Ramos (cell line): ENCODE data around the gene MTHFD1L.

Source experiments
- in situ Hi-C: fragments of 300-500 bp; cut with MboI; formaldehyde crosslinking; loops from one replicate; pipeline ENCODE4 v1.14.3; 2022; ENCODE audit warnings: low sequenced_read_pairs; ENCODE audit not compliant: unreplicated experiment

The MTHFD1L gene

DNA sequence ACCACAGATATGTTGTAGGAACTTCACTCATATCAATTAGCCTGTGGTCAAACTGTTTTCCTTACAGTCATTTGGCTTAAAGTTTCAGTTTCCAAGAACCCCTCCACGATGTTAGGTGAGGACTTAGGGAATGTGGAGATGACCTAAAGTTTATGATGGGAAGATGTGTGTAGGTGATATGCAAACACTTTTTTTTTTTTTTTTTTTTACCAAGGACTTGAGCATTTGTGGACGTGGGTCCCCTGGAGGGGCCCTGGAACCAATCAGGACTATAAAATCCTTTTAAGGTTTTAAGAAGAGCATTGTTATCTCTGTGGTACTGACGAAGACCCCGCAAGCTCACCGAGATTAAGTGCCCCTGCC is 478 bp upstream of the MTHFD1L start:
- in situ Hi-C loops, result no loop called here

DNA sequence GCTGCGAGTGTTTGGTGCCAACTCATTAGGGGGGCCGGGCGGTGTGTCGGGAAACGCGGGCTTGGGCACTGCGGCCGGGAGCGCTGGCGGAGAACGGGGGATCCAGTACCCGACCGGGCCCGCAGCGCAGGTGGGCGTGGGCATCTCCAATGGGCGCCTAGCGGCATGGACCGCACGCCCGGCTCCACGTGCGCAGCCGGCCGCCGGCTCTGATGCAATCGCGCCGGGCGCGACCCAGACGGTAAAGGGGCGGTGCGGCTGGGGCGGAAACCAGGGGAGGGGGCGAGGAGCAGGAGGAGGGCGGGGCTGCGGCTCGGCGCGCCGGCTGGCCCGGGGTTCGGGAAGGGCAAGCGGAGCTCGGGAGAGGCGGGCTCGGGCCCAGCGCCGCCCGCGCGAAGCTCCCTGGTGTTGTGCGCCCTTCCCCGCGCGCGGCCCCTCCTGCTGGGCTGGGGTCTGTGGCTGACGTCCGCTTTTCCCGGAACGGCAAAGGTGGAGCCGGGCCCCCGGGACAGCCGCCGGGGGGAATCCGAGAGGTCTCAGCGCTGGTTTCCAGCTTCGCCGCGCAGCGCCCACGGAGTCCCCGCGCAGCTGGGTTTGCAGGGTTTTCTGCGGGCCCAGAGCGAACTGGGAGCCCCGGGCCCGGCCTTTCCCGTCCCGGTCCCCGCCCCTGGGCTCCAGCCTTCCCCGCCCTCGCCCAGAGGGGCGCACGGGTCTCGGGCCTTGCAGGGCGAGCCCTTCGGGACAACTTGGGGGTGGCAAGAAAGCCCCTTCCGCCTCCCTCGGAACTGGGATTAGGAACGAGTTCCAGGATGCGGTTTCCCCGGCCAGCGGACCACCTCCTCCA is 867 bp downstream of the MTHFD1L start:
- in situ Hi-C loops, result no loop called here

DNA sequence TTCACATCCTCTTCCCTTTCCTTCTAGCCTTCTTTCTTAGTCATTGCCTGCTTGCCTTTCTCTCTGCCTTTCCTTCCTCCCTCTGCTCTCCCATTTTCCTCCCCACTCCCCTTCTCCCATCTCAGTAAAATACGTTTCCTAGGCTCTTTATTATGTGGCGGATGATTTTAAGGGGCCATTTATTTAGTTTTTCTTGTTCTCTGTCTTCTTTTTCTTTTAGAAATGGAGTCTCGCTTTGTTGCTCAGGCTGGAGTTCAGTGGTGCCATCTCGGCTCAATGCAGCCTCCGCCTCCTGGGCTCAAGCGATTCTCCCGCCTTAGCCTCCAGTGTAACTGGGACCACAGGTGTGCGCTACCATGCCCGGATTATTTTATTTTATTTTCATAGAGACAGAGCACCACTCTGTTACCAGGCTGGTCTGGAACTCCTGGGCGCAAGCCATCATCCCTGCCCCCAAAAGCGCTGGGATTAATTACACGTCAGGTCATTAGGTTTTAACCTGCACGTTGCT is 1.5 kb downstream of the MTHFD1L start:
- in situ Hi-C loops, result no loop called here

DNA sequence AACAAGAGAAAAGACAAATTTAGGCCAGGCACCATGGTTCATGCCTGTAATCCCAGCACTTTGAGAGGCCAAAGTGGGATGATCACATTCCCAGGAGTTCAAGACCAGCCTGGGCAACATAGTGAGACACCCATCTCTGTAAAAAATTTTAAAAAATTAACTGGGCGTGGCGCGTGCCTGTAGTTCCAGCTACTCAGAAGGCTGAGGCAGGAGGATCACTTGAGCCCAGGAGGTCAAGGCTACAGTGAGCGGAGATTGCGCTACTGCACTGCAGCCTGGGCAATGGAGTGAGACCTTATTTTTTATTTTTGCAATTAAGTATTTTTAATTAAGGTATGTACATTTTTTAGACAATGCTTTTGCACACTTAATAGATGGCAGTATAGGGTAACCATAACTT is 3.3 kb downstream of the MTHFD1L start:
- in situ Hi-C loops, result no loop called here

DNA sequence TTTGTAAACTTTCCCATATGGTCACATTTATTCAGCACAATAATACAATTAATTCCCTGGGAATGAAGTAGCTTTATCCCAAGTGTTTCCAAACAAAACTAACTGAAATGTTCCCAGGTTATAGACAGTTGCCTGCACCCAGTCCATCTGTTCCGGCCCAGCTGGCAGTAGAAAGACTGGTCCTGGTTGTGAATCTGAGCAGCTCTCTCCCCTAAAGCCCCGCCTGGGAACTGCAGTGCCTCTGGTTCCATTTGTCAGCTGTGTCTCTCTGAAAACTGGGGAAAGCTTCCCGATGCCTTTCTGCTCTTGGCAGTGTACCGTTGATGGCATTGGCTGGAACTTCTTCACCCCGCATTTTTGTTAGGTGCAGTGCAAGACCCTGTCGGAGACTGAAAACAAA is 8.7 kb downstream of the MTHFD1L start:
- in situ Hi-C loops, result no loop called here

DNA sequence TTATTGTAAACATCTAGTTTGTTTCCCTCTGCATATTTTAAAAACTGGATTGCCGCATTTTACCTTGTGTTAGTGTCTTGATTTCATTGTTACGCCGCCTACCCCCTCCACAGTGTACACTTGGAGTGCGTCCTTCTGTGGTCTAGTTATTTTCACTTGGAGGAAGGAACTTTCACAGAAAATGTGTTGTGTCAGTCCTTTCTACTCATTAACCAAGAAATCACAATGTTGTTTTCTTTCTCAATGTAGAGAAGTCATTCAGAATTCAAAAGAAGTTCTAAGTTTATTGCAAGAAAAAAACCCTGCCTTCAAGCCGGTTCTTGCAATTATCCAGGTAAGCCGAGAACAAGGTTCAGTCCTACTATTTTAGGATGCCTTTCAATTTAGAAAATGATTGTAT is 10.3 kb downstream of the MTHFD1L start:
- in situ Hi-C loops, result no loop called here

DNA sequence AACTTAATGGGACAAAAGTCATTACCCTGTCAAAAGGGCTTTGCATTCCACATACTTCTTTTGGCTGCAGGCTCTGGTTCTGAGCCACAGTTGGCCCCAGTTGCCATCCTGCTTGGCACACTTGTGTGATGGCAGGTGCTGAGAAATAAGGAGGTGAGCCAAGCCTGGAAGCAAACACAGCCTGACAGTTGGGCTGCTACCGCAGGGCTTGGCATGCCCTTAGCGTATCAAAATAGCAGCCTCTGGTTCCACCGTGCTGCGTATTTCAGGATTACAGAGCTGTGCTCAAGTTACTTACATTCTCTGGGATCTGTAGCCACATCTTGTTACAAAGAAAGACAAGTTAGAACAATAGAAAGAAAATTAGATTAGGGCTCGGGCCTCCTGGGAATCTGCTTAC is 11.1 kb downstream of the MTHFD1L start:
- in situ Hi-C loops, result no loop called here

DNA sequence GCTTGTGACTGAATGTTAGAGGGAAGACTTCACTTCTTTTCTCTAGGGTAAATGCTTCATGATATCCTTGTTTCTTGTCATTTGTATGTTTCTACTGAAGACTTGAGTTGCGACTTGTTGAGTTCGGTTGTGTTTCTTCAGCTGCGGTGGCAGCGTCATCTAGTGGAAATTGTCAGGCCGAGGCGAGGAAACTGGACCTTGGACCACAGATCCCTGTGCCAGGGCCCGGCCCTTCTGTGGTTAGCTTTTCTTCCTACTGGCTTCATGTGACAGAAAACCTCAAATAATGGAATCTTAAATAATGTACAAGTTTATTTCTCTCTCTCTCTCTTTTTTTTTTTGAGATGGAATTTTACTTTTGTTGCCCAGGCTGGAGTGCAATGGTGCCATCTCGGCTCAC is 12.4 kb downstream of the MTHFD1L start:
- in situ Hi-C loops, result no loop called here

DNA sequence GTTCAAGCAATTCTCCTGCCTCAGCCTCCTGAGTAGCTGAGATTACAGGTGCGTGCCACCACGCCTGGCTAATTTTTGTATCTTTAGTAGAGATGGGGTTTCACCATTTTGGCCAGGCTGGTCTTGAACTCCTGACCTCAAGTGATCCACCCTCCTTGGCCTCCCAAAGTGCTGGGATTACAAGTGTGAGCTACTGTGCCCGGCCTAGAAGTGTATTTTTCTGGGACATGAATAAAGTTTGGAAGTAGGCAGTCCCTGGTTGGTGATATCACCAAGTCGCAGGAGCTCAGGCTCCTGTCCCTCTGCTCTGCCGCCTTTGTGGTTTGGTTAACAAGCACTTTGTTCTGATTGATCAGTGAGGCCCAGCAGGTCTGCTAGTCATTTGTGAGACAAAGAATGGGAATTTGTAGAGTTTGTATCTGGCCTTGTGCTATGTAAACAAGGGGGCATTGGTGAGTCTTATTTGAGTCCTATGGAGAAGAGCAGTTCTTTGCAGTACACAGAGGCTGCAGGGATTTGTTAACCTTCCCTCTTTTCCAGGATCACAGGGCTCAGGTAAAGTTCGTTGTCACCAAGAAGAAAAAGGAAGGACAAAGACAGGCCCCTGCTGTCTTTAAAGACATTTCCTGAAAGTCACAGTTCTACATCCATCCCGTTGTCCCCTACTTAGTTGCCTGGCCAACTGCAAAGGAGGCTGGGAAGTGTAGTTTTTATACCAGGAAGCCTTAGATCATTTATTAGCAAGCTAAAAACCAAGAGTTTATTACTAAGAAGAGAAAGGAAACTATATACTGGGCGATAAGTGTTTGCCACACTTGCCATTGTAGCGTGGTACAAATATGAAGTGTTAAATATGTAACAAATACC is 13.1 kb downstream of the MTHFD1L start:
- in situ Hi-C loops, result no loop called here

DNA sequence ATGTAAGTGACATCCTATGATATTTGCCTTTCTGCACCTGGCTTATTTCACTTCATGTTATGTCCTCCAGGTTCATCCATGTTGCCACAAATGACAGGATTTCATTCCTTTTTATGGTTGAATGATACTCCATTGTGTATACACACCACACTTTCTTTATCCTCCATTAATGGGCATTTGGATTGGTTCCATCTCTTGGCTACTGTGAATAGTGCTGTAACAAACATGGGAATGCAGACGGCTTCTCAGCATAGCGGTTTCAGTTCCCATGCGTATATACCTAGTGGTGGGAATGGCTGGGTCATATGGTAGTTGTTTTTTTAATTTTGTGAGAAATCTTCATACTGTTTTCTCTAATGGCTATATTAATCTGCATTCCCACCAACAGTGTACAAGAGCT is 14.8 kb downstream of the MTHFD1L start:
- in situ Hi-C loops, result no loop called here

DNA sequence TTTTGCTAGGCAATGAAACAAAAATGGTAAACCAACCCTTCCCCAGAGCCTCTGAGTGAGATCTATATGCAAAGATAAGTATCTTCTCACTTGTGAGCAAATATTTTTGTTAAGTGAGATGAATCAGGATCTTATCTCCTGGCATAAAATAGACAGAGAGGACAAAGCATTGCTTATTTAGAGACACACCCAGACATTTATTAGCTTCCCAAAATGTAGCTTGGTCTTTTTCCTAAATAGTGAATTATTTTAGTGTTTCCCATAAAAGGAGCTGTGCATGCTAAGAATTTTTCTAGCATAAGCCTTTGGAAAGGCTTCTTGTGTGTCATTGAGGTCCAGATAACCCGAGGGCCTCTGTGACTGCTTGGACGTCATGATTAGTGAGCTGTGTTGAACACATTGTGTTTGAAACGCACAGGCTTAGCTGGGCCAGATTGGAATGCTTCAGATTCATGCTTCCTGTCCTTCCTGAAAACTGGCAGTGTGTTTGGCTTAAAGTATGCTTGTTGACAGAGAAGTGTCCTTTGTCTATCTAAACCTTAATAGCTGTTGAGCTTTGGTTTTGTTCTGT is 16.5 kb downstream of the MTHFD1L start:
- in situ Hi-C loops, result no loop called here

DNA sequence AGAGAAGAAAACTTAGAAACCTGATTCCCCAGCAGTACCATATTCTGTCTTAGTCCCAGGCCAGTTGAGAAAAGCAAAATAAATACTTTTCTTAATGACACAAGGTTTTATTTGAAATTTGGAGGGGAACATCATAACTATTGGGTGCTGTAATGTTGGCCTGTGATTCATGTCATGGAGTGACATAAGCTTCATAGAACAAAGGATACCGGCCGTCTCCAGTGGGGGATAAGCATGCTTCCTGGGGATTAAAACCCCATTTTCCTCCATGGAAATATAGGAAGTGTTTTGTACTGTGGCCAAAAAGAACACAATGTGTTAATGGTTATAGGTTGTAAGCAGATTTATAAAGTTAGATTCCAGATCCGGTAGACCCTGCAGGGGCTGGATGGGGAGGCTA is 18.0 kb downstream of the MTHFD1L start:
- in situ Hi-C loops, result no loop called here

DNA sequence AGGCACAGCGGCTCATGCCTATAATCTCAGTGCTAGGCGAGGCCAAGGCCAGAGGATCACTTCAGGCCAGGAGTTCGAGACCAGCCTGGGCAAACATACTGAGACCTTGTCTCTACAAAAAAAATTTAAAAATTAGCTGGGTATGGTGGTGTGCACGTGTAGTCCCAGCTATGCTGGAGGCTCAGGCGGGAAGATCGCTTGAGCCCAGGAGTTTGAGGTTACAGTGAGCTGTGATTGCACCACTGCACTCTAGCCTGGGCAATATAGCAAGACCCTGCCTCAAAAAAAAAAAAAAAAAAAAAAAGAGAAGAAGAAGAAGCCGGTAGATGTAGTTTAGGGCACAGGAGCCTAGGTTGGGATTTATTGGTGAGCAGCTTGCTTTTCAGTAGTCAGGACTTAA is 20.7 kb downstream of the MTHFD1L start:
- in situ Hi-C loops, result no loop called here

DNA sequence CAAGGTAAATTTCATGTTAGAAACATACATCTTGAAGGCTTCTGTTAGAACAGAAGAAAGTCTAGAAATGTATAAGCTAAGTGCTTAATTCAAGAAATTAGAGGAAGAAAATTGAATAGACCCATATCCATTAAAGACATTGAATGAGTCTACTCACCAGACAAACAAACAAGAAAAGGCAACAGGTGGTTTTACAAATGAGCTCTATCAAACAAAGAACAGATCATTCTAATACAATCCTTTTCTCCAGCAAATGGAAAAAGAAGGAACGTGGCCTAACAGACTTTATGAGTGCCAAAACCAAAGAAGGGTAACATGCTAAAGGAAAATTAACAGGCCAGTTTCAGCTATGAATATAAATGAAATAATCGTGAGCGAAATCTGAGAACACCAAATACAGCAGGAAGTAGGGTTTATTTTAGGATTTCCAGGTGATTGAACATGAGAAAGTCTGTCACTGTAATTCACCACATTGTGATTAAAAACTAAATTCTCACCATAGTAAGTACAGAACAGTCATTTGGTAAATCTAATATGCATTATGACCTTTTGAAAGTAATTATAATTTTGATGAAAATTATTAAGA is 22.6 kb downstream of the MTHFD1L start:
- in situ Hi-C loops, result no loop called here

DNA sequence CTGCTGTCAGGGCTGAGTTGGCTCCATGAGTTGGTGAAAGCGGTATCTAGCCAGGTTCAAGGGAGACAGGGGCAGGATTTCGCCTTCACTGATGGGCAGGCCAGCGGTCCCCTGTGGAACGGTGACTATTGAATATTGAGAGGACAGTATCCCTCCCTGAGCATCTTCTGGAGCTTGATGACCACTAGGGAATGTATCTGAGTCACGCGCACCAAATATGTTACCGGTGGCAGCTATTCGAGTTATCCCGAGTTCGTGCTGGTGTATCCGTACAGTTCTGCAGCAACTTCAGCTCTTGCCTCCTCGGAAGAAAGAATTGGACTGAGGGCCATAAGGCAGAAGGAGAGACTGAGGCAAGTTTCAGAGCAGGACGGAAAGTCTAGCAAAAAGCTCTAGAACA is 24.8 kb downstream of the MTHFD1L start:
- in situ Hi-C loops, result loop anchor here (10.0 kb wide), 1 partner anchor 434 kb away; no protein-coding TSS in a partner anchor

DNA sequence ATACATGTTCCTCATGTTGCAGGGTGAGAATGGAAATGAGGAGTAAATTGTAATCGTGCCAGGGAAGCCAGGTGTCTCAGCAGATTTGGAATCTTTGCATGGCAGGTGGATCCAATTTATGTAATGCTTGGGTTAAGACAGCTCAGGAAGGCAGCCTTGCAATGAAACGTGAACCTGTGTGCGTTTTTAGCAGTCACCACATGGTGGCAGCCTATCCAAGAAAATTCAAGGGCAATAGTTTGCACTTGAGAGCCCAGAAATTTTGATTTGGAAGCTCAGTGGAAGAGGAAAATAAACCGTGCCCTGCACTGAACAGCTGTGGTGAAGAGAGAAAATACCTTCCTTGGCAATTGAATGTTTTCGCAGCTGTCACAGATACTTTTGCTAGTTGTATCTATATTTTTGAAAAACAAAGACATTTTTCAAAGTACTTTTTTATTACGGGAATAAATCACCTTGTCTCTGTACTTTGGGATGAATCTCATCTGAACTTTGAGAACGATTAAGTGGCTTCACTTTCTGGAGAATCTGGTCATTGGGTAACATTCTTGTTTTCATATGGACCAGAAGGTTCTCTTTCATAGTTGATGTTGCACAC is 26.5 kb downstream of the MTHFD1L start:
- in situ Hi-C loops, result loop anchor here (10.0 kb wide), 1 partner anchor 433 kb away; no protein-coding TSS in a partner anchor

DNA sequence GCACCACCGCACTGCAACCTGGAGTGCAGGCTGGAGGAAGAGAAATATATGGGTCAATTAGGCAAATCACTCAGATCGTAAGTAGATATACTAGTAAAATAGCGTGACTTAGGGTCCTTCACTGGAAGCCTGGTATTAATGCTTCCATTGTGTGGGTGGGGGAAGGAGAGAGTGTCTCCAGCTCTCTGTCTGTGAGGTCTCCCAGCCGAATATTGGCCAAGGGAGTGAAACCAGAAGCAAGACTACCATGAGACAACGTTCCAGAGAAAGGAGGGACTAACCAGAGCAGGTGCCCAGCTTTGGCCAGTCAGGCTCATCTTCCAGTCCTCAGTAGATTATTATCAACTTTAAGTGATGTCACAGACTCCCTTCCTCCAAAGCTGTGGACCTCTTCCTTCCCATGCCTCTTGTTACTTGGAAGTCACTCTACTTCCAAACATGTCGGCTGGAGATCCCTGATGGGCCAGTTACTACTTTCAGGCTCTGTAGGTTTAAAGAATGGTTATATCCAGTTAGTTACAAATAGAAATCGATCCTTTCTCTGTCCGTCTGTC is 28.8 kb downstream of the MTHFD1L start:
- in situ Hi-C loops, result loop anchor here (10.0 kb wide), 1 partner anchor 431 kb away; no protein-coding TSS in a partner anchor

DNA sequence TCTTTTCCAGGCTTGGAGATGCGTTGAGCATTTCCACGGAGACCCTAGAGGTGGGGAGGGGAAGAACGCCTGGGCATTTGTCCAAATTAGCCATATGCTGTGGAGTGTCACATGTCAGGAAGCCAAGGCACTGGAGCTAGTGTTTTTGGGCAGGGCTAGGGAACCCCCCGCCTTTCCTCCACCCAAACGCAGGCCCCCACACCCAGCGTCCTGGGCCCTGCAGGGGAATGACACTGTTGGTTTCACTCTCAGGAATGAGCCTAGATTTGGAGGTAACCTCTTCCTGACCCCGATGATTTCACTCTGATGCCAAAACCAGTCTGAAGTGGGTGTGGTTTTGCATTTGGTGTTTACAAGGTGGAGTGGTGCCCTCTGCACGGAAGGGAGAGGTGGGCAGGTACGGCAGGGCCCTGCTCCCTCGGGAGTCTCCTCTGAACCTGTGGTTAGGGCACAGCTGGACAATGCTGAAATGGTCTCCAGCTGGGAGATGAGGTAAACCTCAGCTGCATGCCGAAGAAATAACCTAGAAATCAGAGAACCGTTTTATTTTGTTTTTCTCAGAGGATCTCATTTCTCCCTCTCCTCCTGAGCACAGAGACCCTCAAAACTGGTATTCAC is 29.5 kb downstream of the MTHFD1L start:
- in situ Hi-C loops, result loop anchor here (10.0 kb wide), 1 partner anchor 430 kb away; no protein-coding TSS in a partner anchor
